K562 (cell line): ENCODE data around the gene GMDS.

Experiments used
- HNRNPUL1 ChIP-seq: fragments of 200-400 bp; formaldehyde crosslinking; IDR thresholded peaks from 2 replicates; pipeline ENCODE4 v1.6.1; 2017; ENCODE audit warnings: low read length
- NR2F6 ChIP-seq: fragments of 450-650 bp; formaldehyde crosslinking; IDR thresholded peaks from 2 replicates; pipeline ENCODE4 v1.4.0; 2020; ENCODE audit warnings: mild to moderate bottlenecking
- SRF ChIP-seq, 2 experiments: fragments of 250-450, 450-650 bp in 1 of 2; sonication (Bioruptor Pico) in 1 of 2; sonication (generic) in 1 of 2; formaldehyde crosslinking; IDR thresholded peaks; 2 replicates each; pipeline versions ENCODE4 v1.5.0 to v1.5.1; 2020 to 2022; ENCODE audit warnings: mild to moderate bottlenecking in 1 of 2, missing genetic modification reagents in 1 of 2
- ZNF134 ChIP-seq: fragments of 250-450 bp; sonication (Bioruptor Pico); conservative IDR thresholded peaks from 2 replicates; pipeline ENCODE4 v1.4.0; 2020
- TF ChIP-seq, protein P1 (sequence below), 2 experiments: fragments of 450-650 bp; formaldehyde crosslinking in 1 of 2; IDR thresholded peaks; 2 replicates each; pipeline versions ENCODE4 v1.4.0 to v1.6.1; 2014 to 2020; ENCODE audit warnings: mild to moderate bottlenecking in 2 of 2, borderline replicate concordance in 1 of 2, low read depth in 1 of 2

DNA sequence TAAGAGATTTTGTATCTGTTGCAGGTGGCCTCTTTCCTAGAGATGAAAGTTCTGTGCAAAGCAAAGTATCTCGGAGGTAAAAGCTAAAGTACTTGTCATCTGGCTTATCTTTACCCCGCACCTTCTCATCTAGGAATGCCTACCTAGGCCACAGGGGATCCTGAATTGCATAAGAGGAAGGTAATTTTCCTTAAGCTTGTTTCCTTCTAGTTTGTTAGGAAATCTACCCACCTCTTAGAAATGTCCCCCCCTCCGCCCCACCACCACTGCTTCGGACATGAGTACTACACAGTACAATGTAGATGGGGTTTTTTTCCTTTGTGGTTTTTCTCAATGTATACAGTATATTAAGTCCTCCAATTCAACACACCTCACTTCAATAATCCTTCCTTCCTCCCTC lies 614.2 kb downstream of the GMDS start:
- TF ChIP-seq, protein P1, sequence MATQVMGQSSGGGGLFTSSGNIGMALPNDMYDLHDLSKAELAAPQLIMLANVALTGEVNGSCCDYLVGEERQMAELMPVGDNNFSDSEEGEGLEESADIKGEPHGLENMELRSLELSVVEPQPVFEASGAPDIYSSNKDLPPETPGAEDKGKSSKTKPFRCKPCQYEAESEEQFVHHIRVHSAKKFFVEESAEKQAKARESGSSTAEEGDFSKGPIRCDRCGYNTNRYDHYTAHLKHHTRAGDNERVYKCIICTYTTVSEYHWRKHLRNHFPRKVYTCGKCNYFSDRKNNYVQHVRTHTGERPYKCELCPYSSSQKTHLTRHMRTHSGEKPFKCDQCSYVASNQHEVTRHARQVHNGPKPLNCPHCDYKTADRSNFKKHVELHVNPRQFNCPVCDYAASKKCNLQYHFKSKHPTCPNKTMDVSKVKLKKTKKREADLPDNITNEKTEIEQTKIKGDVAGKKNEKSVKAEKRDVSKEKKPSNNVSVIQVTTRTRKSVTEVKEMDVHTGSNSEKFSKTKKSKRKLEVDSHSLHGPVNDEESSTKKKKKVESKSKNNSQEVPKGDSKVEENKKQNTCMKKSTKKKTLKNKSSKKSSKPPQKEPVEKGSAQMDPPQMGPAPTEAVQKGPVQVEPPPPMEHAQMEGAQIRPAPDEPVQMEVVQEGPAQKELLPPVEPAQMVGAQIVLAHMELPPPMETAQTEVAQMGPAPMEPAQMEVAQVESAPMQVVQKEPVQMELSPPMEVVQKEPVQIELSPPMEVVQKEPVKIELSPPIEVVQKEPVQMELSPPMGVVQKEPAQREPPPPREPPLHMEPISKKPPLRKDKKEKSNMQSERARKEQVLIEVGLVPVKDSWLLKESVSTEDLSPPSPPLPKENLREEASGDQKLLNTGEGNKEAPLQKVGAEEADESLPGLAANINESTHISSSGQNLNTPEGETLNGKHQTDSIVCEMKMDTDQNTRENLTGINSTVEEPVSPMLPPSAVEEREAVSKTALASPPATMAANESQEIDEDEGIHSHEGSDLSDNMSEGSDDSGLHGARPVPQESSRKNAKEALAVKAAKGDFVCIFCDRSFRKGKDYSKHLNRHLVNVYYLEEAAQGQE (IDR thresholded peaks at IDR 0.05; ENCODE audit: borderline replicate concordance): no peak
- TF ChIP-seq, protein P1 (CRISPR knock-in tag; IDR thresholded peaks at IDR 0.05; ENCODE audit: low read depth): no peak
- TF ChIP-seq HNRNPUL1: no peak
- TF ChIP-seq ZNF134 (CRISPR knock-in tag): no peak
- TF ChIP-seq NR2F6: no peak
- TF ChIP-seq SRF (CRISPR knock-in tag; IDR thresholded peaks at IDR 0.05): no peak
